PC-9 (cell line): Measurements from ENCODE around the gene MYRIP. TPM values are rescaled to one million over a fixed set of nuclear protein-coding genes. Genes with fewer than 3 reads are reported as not detected.

ENCODE experiments used
- BruUV-seq: library from RNA; stranded (reverse); fragments of 400-500 nt; replicated peaks from 2 replicates; lab custom pipeline; 2021; lab: Mats Ljungman, UMichigan
- CTCF ChIA-PET: fragments of 300-600 bp; sonication (Branson Sonifier 250); formaldehyde crosslinking; loops from one replicate; lab custom pipeline; 2022; ENCODE audit warnings: antibody characterized with exemption; lab: Charles Lee
- POLR2A ChIA-PET: fragments of 300-600 bp; sonication (Branson Sonifier 250); formaldehyde crosslinking; loops from one replicate; lab custom pipeline; 2022; ENCODE audit warnings: antibody characterized with exemption; ENCODE audit not compliant: unreplicated experiment; lab: Charles Lee
- DNase-seq, 2 experiments: peaks; one replicate each; pipeline versions ENCODE4 v3.0.0 to v3.0.0-alpha.2; 2015 to 2022; ENCODE audit warnings: mixed read lengths in 1 of 2
- H2AFZ ChIP-seq: fragments of 200-600 bp; sonication (generic); 2 replicates; pipeline ENCODE4 v1.8.1; 2017; ENCODE audit warnings: antibody characterized with exemption
- H3F3A ChIP-seq: fragments of 200-600 bp; sonication (generic); 2 replicates; pipeline ENCODE4 v1.8.1; 2017; ENCODE audit warnings: antibody characterized with exemption, mild to moderate bottlenecking, low read depth; ENCODE audit not compliant: insufficient read depth
- H3K27ac ChIP-seq: fragments of 200-600 bp; sonication (generic); 2 replicates; pipeline ENCODE4 v1.6.1; 2016; ENCODE audit warnings: mixed run types
- H3K27me3 ChIP-seq: fragments of 200-600 bp; sonication (generic); 2 replicates; pipeline ENCODE4 v1.6.1; 2016; ENCODE audit warnings: low read depth, mixed run types; ENCODE audit not compliant: insufficient read depth
- H3K36me3 ChIP-seq: fragments of 200-600 bp; sonication (generic); 2 replicates; pipeline ENCODE4 v1.6.1; 2016; ENCODE audit warnings: low read depth, mixed run types
- H3K4me1 ChIP-seq: fragments of 200-600 bp; sonication (generic); replicated peaks from 2 replicates; pipeline ENCODE4 v1.6.1; 2016; ENCODE audit warnings: mixed run types; ENCODE audit not compliant: insufficient read depth
- H3K4me2 ChIP-seq: fragments of 200-600 bp; sonication (generic); 2 replicates; pipeline ENCODE4 v1.6.1; 2017; ENCODE audit warnings: mixed run types
- H3K4me3 ChIP-seq: fragments of 200-600 bp; sonication (generic); 2 replicates; pipeline ENCODE4 v1.6.1; 2016; ENCODE audit warnings: mixed run types
- H3K79me2 ChIP-seq: fragments of 200-600 bp; sonication (generic); 2 replicates; pipeline ENCODE4 v1.6.1; 2017; ENCODE audit warnings: low read depth, mixed run types
- H3K9me2 ChIP-seq: fragments of 200-600 bp; sonication (generic); 2 replicates; pipeline ENCODE4 v1.8.1; 2017; ENCODE audit warnings: mild to moderate bottlenecking; ENCODE audit not compliant: insufficient read depth
- H3K9me3 ChIP-seq: fragments of 200-600 bp; sonication (generic); 2 replicates; pipeline ENCODE4 v1.8.1; 2016; ENCODE audit warnings: low read depth; ENCODE audit not compliant: insufficient read depth
- H4K20me1 ChIP-seq: fragments of 200-600 bp; sonication (generic); 2 replicates; pipeline ENCODE4 v1.8.1; 2017; ENCODE audit not compliant: insufficient read depth
- CTCF ChIP-seq: fragments of 200-600 bp; sonication (generic); conservative IDR thresholded peaks from 2 replicates; pipeline ENCODE4 v1.6.1; 2017; ENCODE audit warnings: mixed run types, antibody characterized with exemption, mild to moderate bottlenecking, moderate library complexity
- EZH2 ChIP-seq: fragments of 200-600 bp; sonication (generic); IDR thresholded peaks from 2 replicates; pipeline ENCODE4 v1.8.0; 2017; ENCODE audit warnings: antibody characterized with exemption, low read depth
- intact Hi-C: fragments of 100-400 bp; cut with micrococcal nuclease; formaldehyde crosslinking; loops from one replicate; pipeline ENCODE4 v1.10.0; 2022; ENCODE audit not compliant: unreplicated experiment
- total RNA-seq: library from RNA; stranded (reverse); gene quantifications from 2 replicates; pipeline ENCODE4 v1.2.3, GENCODE V29; 2021

Gene MYRIP
- total RNA-seq, 1 experiment from 2014 or later, result not detected

GRCh38 chr3:40097131-40098117 lies 288.0 kb downstream of the MYRIP start:
- no peaks in the 10 kb centered on the region for H3K9me2 ChIP-seq
- H3K27ac ChIP-seq, result no peak overlapping the region
- H3K79me2 ChIP-seq, result no peaks in the 10 kb centered on the region
- no peaks in the 10 kb centered on the region for H3K9me3 ChIP-seq
- POLR2A ChIA-PET, result no interaction called here
- no peak overlapping the region for H3K4me3 ChIP-seq
- H3K4me2 ChIP-seq, result no peak overlapping the region
- DNase-seq, result no peak
- no peaks in the 10 kb centered on the region for H3K4me1 ChIP-seq
- H3K27me3 ChIP-seq, result peaks cover 16% of the 10 kb centered on the region; the same call in 1 of the 2 replicates
- H3F3A ChIP-seq, result no peaks in the 10 kb centered on the region
- BruUV-seq, result no TSS peak
- no peaks in the 10 kb centered on the region for H3K36me3 ChIP-seq
- no peak for TF ChIP-seq EZH2
- TF ChIP-seq CTCF, result no peak
- no peak overlapping the region for H2AFZ ChIP-seq
- no peaks in the 10 kb centered on the region for H4K20me1 ChIP-seq
- intact Hi-C loops, result no loop called here
- CTCF ChIA-PET, result no interaction called here

GRCh38 chr3:40098261-40098759 lies 288.9 kb downstream of the MYRIP start:
- no peaks in the 10 kb centered on the region for H3K79me2 ChIP-seq
- BruUV-seq, result no TSS peak
- H3K36me3 ChIP-seq, result no peaks in the 10 kb centered on the region
- intact Hi-C loops, result no loop called here
- H3F3A ChIP-seq, result no peaks in the 10 kb centered on the region
- H3K9me3 ChIP-seq, result no peaks in the 10 kb centered on the region
- H3K9me2 ChIP-seq, result no peaks in the 10 kb centered on the region
- TF ChIP-seq EZH2 (no peak), CTCF (no peak)
- H3K4me2 ChIP-seq, result no peak overlapping the region
- ChIA-PET POLR2A (no interaction called here), CTCF (no interaction called here)
- H4K20me1 ChIP-seq, result no peaks in the 10 kb centered on the region
- no peak overlapping the region for H2AFZ ChIP-seq
- DNase-seq, result no peak
- H3K4me3 ChIP-seq, result no peak overlapping the region
- peaks cover 16% of the 10 kb centered on the region; the same call in 1 of the 2 replicates for H3K27me3 ChIP-seq
- no peaks in the 10 kb centered on the region for H3K4me1 ChIP-seq
- no peak overlapping the region for H3K27ac ChIP-seq

GRCh38 chr3:40099871-40100270 lies 290.5 kb downstream of the MYRIP start:
- Histone ChIP-seq H3K27me3 (peaks cover 11% of the 10 kb centered on the region; the same call in 1 of the 2 replicates), H3K9me3 (no peaks in the 10 kb centered on the region), H3K4me2 (no peak overlapping the region), H3F3A (no peaks in the 10 kb centered on the region), H3K4me1 (no peaks in the 10 kb centered on the region), H3K27ac (no peak overlapping the region), H4K20me1 (no peaks in the 10 kb centered on the region), H3K79me2 (no peaks in the 10 kb centered on the region), H3K36me3 (no peaks in the 10 kb centered on the region), H3K4me3 (no peak overlapping the region), H2AFZ (no peak overlapping the region), H3K9me2 (no peaks in the 10 kb centered on the region)
- POLR2A ChIA-PET, result no interaction called here
- TF ChIP-seq EZH2 (no peak), CTCF (no peak)
- BruUV-seq, result no TSS peak
- no peak for DNase-seq
- intact Hi-C loops, result no loop called here
- CTCF ChIA-PET, result no interaction called here
